Activated CD4-positive, alpha-beta T cell treated with anti-CD3 and anti-CD28 coated beads, Interleukin-2, Interleukin-4, amounts not matched to agents 100 ng/mL and 50 ng/mL, durations not matched to agents 16 hours and 8 hours (primary cell): Measurements from ENCODE around the gene MINDY3.
"Not testable (repeated sequence)": the region's sequence is repeated elsewhere in the genome, so short reads cannot be mapped to it uniquely, and the experiment has no call there.

ENCODE experiments used
- DNase-seq: peaks from one replicate; pipeline ENCODE4 v3.0.0-alpha.2; 2020; ENCODE audit warnings: low spot score

Gene MINDY3

DNA sequence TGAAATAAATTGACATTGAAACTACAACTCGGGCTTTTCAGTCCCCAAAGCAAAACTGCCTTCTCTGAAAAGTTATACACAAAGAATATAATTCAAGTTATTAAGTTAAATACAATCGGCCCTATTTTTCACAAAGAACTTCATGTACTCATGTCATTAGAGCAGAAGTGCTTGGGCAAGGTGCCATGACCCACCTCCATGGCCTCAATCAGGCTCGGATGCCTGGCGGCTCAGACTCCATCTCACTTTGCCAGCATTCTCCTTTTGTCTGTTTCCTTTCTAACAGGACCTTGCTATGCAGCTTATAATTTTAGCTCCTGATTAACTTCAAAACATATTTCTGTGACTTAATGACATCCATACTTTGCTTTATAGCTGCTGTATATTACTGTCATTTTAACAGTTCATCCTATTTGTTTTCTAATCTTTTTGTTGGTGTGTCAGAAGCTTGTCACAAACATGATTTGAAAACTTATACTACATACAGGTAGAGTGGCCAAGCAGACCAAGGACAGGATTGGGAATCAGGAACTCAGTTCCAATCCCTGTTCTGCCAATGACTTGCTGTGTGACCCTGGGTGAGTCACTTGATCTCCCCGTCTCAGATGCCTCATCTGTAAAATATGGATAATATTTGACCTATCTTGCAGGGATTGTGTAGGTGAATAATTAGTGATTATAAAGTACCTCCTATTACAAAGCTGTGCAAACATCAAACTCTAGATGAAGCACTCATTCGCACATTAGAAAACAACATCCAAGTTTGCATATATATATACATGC is 79.8 kb downstream of the MINDY3 start:
- no peak for DNase-seq

DNA sequence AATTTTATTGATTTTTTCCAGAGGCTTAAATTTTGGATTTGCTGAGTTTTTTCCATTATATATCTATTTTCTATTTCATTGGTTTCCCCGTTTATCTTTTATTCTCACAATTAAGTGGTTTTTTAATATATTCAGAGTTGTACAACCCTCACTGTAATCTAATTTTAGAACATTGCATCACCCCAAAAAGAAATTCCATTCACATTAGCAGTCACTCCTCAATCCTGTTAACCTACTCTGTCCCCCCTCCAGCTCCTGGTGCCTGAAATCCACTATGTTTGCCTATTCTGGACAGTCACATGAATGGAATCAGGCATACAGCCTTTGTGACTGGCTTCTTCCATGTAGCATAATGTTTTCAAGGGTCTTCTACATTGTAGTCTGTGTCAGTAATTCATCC is 84.8 kb downstream of the MINDY3 start:
- DNase-seq = no peak

DNA sequence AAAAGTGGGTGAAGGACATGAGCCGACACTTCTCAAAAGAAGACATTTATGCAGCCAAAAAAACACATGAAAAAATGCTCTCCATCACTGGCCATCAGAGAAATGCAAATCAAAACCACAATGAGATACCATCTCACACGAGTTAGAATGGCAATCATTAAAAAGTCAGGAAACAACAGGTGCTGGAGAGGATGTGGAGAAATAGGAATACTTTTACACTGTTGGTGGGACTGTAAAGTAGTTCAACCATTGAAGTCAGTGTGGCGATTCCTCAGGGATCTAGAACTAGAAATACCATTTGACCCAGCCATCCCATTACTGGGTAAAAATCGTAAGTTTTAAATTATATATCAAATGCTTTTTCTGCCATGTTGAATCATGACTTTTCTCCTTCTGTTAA is 85.8 kb downstream of the MINDY3 start:
- DNase-seq = not testable (repeated sequence)

- no peak for DNase-seq
Observed at GRCh38 chr10:15764892-15765454, 95.3 kb downstream of the MINDY3 start.

DNA sequence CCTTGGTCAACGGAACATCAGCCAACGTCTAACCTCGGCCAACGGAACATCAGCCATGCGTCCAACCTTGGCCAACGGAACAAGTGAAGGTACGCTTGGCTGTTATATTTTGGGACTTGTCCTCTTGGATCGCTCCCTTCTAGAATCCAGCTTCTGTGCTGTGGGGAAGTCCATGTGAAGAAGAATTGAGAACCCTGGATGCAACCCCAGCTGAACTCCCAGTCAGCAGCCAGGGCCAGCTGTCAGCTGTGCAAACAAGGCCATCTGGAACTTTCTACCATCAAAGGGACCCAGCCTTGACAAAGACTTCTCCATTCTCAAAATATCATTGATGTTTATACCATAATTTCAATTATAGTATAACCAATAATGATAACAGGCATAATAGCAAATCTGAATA is 97.3 kb downstream of the MINDY3 start:
- no peak for DNase-seq

DNA sequence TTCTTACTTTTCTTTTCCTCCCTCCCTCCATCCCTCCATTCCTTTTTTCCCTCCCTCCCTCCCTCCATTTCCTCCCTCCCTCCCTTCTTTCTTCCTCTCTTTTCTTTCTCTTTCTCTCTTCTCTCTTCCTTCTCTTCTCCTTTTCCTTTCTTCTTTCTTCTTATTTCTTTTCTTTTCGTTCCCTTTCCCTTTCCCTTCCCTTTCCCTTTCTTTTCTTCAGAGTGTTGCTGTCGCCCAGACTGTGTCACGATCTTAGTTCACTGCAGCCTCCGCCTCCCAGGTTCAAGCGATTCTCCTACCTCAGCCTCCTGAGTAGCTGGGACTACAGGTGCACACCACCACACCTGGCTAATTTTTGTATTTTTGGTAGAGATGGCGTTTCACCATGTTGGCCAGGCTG is 98.1 kb downstream of the MINDY3 start:
- not testable (repeated sequence) for DNase-seq

DNA sequence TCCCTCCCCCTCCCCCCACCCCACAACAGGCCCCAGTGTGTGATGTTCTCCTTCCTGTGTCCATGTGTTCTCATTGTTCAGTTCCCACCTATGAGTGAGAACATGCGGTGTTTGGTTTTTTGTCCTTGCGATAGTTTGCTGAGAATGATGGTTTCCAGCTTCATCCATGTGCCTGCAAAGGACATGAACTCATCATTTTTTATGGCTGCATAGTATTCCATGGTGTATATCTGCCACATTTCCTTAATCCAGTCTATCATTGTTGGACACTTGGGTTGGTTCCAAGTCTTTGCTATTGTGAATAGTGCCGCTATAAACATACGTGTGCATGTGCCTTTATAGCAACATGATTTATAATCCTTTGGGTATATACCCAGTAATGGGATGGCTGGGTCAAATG is 99.1 kb downstream of the MINDY3 start:
- not testable (repeated sequence) for DNase-seq

DNA sequence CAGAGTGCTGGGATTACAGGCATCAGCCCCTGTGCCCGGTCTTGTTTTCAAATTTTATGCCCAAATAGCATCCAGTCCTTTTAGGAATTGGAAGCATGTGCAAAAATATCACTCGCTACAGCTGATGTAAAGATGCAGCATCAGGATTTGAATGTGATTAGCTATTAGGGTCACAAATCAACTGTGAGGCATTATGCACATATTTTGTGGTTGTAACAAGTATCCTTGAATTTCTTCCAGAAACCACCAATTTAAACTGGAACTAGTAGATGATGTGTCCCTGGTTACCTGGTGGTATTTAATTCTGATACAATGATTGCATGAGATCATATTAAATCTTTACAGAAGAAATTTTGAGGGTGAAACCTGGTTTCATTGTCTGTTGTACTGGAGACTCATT is 99.6 kb downstream of the MINDY3 start:
- no peak for DNase-seq

- no peak for DNase-seq
Observed at GRCh38 chr10:15759265-15759664, 101.0 kb downstream of the MINDY3 start.

DNA sequence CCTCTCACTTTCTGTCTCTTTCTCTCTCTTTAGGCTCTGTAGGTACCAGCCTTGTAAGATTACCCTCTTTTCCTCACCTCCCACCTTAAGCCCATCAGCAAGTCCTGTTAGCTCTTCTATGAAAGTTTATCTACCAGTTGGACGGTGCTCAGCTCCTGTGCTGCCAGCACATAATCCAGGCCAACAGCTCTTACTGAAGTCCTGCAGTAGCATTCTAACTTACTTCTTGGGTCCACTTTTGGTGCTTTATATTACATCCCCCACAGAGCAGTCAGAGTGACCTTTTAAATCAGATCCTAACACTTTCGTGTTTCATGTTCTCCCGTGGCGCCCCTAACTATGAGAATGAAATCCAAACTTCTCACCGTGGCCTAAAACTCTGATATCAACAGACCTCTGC is 101.7 kb downstream of the MINDY3 start:
- DNase-seq = no peak

DNA sequence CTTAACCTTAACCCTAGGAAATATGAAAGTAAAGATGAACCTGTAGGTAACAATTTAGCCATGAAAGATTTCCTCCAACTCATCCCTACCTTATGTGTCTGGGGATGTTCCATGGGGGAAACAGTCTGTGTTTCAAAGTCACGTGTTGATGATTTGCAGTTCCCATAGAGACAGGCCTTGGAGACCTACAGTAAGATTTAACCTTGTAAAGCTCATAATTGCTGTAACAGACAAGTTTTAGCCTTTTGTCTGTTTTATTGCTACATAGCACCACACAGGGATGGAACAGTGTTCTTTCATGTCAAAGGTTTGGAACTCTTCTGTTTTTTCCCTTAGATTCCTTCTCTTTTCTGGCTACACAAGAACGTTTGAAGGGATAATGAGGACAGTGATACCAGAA is 105.4 kb downstream of the MINDY3 start:
- DNase-seq = no peak

DNA sequence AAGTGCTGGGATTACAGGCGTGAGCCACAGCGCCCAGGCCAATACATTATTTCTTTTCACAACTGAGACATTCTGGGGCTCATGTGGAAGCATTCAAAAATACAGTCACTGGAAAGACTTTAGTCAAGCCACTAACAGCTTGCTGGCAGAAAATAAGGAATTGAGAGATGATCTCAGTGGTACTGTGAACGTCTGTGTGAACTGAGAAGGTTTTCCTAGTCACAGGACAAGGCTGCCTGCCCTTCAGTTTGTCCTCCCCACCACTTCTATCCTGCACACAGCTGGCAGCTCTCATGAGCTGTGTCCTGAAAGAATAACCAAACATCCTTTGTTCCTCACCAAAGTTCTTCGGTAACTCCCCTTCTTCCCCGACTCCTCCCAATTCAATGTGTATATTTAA is 109.3 kb downstream of the MINDY3 start:
- no peak for DNase-seq

GRCh38 chr10:15748126-15748525 is 112.2 kb downstream of the MINDY3 start:
- DNase-seq = no peak

DNA sequence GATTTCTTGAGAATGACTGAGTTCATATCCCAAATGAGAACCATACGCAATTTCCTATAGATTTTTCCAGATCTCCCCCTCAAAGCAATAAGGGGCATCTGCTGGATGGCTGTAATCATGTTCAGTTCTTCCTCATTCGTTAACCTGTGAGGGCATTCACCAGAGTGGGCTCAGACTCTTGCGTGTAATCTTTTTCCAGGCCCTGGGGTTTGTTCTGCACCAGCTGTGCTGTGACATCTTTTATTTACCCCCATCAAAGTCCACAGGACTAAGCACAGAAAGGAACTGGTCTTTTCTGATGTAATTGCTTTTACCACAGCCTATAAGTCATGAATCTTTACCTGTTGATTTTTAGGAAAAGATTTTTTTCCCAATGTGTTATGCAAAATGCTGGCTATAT is 112.7 kb downstream of the MINDY3 start:
- no peak for DNase-seq

GRCh38 chr10:15745751-15746150 is 114.6 kb downstream of the MINDY3 start:
- no peak for DNase-seq

GRCh38 chr10:15744217-15744865 is 116.0 kb downstream of the MINDY3 start:
- peak; percentile 56 for DNase-seq

DNA sequence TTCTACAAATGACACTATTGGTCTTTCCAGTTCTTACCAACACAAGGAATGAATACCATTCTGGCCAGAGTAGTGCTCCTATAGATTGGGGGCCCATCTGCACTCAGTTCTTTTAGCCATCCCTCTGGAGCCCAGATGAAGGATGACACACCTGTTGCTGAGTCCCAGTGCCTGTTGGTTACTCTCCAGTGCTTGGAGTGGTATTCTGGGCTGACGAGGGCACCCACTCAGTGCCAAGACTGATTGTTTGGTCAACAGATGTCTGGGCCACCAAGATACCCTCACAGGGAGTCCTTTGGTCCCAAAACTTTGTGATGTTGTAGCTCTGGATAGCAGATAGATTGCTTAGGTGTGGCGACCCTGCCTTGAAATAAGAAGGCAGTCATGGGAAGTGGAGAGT is 116.9 kb downstream of the MINDY3 start:
- no peak for DNase-seq

- DNase-seq = no peak
Observed at GRCh38 chr10:15742836-15743235, 117.5 kb downstream of the MINDY3 start.

GRCh38 chr10:15742102-15742501 is 118.2 kb downstream of the MINDY3 start:
- DNase-seq = no peak

DNA sequence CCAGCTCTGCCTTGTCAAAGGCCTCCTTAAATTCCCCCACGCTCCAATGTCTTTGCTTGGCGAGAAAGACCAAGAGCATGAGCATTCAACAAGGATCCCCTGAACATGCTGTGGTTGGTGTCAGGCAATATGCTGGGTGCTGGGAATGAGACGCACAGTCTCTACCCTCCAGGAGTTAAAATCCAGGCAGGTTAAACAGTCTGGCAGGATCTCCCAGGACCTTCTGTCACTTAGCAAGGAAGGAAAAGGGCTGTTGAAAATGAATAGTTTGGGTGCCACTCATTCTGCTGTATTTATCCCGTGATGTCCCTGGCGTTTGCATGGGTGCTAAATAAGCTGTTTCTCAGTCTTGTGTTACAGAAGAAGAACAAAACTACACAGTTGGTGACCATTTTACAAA is 118.7 kb downstream of the MINDY3 start:
- no peak for DNase-seq

GRCh38 chr10:15740261-15740660 is 120.0 kb downstream of the MINDY3 start:
- DNase-seq = no peak

DNA sequence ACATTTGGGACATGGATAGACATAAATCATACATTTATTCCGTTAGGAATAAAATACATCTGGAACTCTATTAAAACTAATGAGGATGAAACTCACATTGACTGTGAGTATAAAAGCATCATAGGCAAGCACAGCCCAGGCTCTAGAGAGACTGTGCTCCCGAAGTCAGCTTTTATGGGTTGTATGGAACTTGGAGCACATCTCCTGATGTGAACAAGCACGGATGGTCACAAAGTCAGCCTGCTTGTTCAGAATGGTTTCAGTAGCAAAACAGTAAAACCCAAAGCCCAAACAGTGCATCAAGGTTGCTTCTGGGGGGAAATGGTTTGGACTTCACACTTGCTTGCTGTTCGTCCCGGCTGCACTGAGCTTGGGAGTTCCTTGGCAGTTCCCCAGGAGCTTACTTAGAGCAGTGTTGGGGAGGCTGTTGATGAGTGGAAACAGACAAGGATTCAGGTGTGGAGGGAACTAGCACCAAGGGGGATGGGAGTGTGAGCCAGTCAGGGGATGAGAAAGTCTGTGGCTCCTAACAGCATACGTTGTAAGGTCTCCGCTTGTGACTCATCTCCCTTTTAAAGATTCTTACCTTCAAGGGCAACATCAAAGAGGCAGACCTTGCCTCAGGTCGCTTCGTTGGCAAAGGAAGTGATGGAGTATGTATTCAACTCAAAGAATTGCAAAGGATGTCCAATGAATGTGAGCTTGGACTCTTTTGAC is 120.9 kb downstream of the MINDY3 start:
- DNase-seq = no peak
